Osteoblast (primary cell): ENCODE measurements around the gene SH3D19. TPM values are rescaled to one million over a fixed set of nuclear protein-coding genes. Genes with fewer than 3 reads are reported as not detected.

Source experiments
- DNase-seq: peaks from one replicate; pipeline ENCODE4 v3.0.0; 2011; ENCODE audit warnings: low spot score, mixed read lengths; ENCODE audit not compliant: insufficient read length; ENCODE audit errors: missing footprints
- H2AFZ ChIP-seq: 2 replicates; pipeline ENCODE4 v1.6.0; 2011; ENCODE audit warnings: mild to moderate bottlenecking, low read length
- H3K27ac ChIP-seq: 2 replicates; pipeline ENCODE4 v1.5.1; 2011; ENCODE audit warnings: mild to moderate bottlenecking, low read depth, low read length, moderate library complexity
- H3K27me3 ChIP-seq: 2 replicates; pipeline ENCODE4 v1.6.0; 2012; ENCODE audit warnings: mild to moderate bottlenecking, control low read depth, inconsistent platforms, low read length, moderate library complexity; ENCODE audit not compliant: insufficient read depth
- H3K36me3 ChIP-seq: 2 replicates; pipeline ENCODE4 v1.5.1; 2011; ENCODE audit warnings: mild to moderate bottlenecking, low read length, control low read depth, moderate library complexity; ENCODE audit not compliant: insufficient read depth
- H3K4me1 ChIP-seq: 2 replicates; pipeline ENCODE4 v1.5.1; 2011; ENCODE audit warnings: mild to moderate bottlenecking, low read length, control low read depth, moderate library complexity; ENCODE audit not compliant: insufficient read depth
- H3K4me2 ChIP-seq: 2 replicates; pipeline ENCODE4 v1.6.0; 2011; ENCODE audit warnings: mild to moderate bottlenecking, low read length; ENCODE audit not compliant: insufficient read depth
- H3K4me3 ChIP-seq: fragments of 200-600 bp; sonication (generic); 3 replicates; pipeline ENCODE4 v1.5.1; 2012; ENCODE audit warnings: mild to moderate bottlenecking, low read length, inconsistent platforms; ENCODE audit not compliant: insufficient read depth
- H3K79me2 ChIP-seq: 2 replicates; pipeline ENCODE4 v1.6.0; 2012; ENCODE audit warnings: mild to moderate bottlenecking, low read length, control low read depth, inconsistent platforms; ENCODE audit not compliant: insufficient read depth
- H3K9me3 ChIP-seq: 2 replicates; pipeline ENCODE4 v1.5.1; 2011; ENCODE audit warnings: low read depth, low read length, control low read depth
- H4K20me1 ChIP-seq: 2 replicates; pipeline ENCODE4 v1.6.0; 2012; ENCODE audit warnings: mild to moderate bottlenecking, low read length, control low read depth; ENCODE audit not compliant: insufficient read depth
- total RNA-seq: library from RNA; depleted of rRNA; stranded (reverse); fragments of >200 nt; gene quantifications from 2 replicates; pipeline ENCODE4 v1.2.3, GENCODE V29; 2012
- TF ChIP-seq, protein P1 (sequence below): IDR thresholded peaks from 2 replicates; pipeline ENCODE4 v1.5.1; 2011; ENCODE audit warnings: mild to moderate bottlenecking, low read depth, low read length, moderate library complexity; ENCODE audit errors: extremely low read depth

The SH3D19 gene
- total RNA-seq, 1 donor: 74.9 TPM

DNA sequence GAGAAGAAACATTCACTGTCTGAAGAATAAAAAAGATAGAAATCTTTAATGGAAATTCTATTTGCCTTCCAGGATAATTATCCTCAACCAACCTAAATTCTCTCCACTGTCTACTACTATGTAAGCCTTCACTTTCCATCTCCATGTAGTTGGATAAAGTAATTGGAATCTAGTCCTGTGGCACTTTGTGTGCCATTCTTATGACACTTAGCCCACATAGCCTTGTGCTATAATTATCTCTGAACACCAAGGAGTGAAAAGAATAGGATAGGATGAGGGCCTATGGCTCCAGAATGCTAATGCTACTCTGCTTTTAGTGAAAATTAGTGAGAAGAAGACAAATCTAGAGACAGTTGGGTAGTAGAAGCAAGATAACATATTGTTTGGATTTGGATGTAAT is 28.2 kb downstream of the SH3D19 start:
- Histone ChIP-seq H3K79me2 (no peaks in the 10 kb centered on the region), H3K4me3 (no peak overlapping the region), H3K27me3 (no peaks in the 10 kb centered on the region)

DNA sequence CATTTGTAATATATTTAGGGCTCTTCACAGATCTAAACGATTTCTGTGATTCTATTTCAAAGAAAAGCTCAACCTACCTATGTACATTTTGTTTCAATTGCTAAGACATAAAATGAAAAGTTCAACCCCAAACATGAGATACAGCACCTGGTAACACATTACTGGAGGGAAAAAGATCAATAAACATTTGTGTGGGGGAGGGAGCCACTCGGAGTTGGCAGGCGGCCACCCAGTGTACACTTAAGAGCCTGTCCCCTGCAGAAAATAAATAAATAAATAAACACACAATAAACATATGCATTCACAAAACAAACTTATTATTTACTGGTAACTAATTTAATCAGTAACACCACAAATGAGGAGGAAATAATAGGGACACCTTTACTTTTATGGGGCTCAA is 29.2 kb downstream of the SH3D19 start:
- Histone ChIP-seq H2AFZ (no peak overlapping the region), H3K27me3 (no peaks in the 10 kb centered on the region), H3K4me3 (no peak overlapping the region), H3K4me2 (no peak overlapping the region), H3K79me2 (no peaks in the 10 kb centered on the region), H3K9me3 (no peaks in the 10 kb centered on the region), H3K4me1 (no peaks in the 10 kb centered on the region), H3K36me3 (no peaks in the 10 kb centered on the region), H4K20me1 (no peaks in the 10 kb centered on the region), H3K27ac (no peak overlapping the region)
- no peak for DNase-seq
- TF ChIP-seq, protein P1, sequence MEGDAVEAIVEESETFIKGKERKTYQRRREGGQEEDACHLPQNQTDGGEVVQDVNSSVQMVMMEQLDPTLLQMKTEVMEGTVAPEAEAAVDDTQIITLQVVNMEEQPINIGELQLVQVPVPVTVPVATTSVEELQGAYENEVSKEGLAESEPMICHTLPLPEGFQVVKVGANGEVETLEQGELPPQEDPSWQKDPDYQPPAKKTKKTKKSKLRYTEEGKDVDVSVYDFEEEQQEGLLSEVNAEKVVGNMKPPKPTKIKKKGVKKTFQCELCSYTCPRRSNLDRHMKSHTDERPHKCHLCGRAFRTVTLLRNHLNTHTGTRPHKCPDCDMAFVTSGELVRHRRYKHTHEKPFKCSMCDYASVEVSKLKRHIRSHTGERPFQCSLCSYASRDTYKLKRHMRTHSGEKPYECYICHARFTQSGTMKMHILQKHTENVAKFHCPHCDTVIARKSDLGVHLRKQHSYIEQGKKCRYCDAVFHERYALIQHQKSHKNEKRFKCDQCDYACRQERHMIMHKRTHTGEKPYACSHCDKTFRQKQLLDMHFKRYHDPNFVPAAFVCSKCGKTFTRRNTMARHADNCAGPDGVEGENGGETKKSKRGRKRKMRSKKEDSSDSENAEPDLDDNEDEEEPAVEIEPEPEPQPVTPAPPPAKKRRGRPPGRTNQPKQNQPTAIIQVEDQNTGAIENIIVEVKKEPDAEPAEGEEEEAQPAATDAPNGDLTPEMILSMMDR: no peak

More for the DNA sequence above, 28.2 kb downstream of the SH3D19 start:
- no peak for DNase-seq
- H3K9me3 ChIP-seq: no peaks in the 10 kb centered on the region
- no peak overlapping the region for H2AFZ ChIP-seq
- H3K36me3 ChIP-seq: no peaks in the 10 kb centered on the region
- no peak overlapping the region for H3K27ac ChIP-seq
- no peaks in the 10 kb centered on the region for H3K4me1 ChIP-seq
- H4K20me1 ChIP-seq: no peaks in the 10 kb centered on the region
- H3K4me2 ChIP-seq: no peak overlapping the region
- TF ChIP-seq, protein P1: no peak

DNA sequence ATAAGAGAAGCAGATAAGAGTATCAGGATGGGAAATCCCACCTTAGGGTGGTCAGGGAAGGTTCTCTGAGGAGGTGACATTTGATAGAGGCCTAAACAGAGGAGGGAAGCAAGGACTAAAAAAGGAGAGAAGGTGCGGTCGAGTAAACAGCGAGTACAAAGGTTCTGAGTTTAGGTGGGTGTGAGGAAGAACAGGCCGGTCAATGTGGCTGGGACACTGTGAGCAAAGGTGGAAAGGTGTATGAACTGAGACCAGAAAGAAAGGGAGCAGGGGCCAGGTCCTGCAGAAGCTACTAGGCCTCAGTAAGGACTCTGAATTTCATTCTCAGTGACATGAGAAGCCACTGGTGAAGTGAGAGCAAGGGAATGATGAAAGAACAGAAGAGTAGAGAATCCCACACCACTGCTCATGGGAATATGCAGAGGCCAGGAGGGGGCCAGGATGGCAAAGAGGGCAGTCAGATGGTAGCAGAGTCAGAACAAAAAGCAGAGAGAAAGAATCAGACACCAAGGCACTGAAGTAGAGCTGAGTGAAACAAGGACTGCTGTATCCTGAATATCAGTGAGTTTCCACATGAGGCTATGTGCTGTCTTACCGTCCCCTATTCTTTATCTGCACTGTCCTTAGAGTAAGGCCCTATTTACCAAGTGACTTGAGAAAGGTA is 30.4 kb downstream of the SH3D19 start:
- TF ChIP-seq, protein P1: no peak
- H3K9me3 ChIP-seq: no peaks in the 10 kb centered on the region
- no peak overlapping the region for H3K4me2 ChIP-seq
- no peak overlapping the region for H2AFZ ChIP-seq
- no peak overlapping the region for H3K27ac ChIP-seq
- H4K20me1 ChIP-seq: no peaks in the 10 kb centered on the region
- no peaks in the 10 kb centered on the region for H3K27me3 ChIP-seq
- no peaks in the 10 kb centered on the region for H3K79me2 ChIP-seq
- DNase-seq: no peak
- H3K4me3 ChIP-seq: no peak overlapping the region
- H3K36me3 ChIP-seq: no peaks in the 10 kb centered on the region
- no peaks in the 10 kb centered on the region for H3K4me1 ChIP-seq

DNA sequence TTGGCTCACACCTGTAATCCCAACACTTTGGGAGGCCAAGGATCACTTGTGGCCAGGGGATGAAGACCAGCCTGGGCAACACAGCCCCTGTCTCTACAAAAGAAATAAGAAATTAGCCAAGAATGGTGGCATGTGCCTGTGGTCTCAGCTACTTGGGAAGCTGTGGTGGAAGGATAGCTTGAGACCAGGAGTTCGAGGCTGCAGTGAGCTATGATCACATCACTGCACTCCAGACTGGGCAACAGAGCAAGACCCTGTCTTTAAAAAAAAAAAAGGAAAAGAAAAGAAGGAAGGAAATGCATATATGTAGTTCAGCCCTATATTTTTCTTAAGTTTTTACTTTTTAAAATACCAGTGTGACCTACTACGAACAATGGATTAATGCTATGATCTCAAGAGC is 33.4 kb downstream of the SH3D19 start:
- H3K27me3 ChIP-seq: no peaks in the 10 kb centered on the region
- no peak overlapping the region for H3K4me2 ChIP-seq
- H3K9me3 ChIP-seq: no peaks in the 10 kb centered on the region
- no peaks in the 10 kb centered on the region for H3K79me2 ChIP-seq
- TF ChIP-seq, protein P1: no peak
- no peak overlapping the region for H2AFZ ChIP-seq
- no peaks in the 10 kb centered on the region for H3K36me3 ChIP-seq
- H3K4me1 ChIP-seq: no peaks in the 10 kb centered on the region
- no peaks in the 10 kb centered on the region for H4K20me1 ChIP-seq
- no peak overlapping the region for H3K27ac ChIP-seq
- H3K4me3 ChIP-seq: no peak overlapping the region
- DNase-seq: no peak
